ENCODE data around the gene PTPRE. TPM values are rescaled to one million over a fixed set of nuclear protein-coding genes. Genes with fewer than 3 reads are reported as not detected.

The PTPRE gene
- total RNA-seq, 1 donor from 2014 or later: 3.6 TPM

GRCh38 chr10:128054163-128054970, 147.5 kb downstream of the PTPRE start:
- no peak overlapping the region for H3K27ac Mint-ChIP-seq
- H3K9me3 Mint-ChIP-seq: no peaks in the 10 kb centered on the region
- H3K4me3 Mint-ChIP-seq: no peak overlapping the region
- H3K36me3 Mint-ChIP-seq: peaks cover 4% of the 10 kb centered on the region
- H3K27me3 Mint-ChIP-seq: no peaks in the 10 kb centered on the region
- no peak for DNase-seq (ENCODE audit: extremely low spot score, unreplicated experiment)
- H3K4me1 Mint-ChIP-seq (ENCODE audit: unreplicated experiment): peaks cover 7% of the 10 kb centered on the region
- TF ChIP-seq CTCF (conservative IDR thresholded peaks at IDR 0.05): no peak

- H3K4me3 Mint-ChIP-seq: no peak overlapping the region
- no peak for TF ChIP-seq CTCF (conservative IDR thresholded peaks at IDR 0.05)
- H3K36me3 Mint-ChIP-seq: peaks cover 4% of the 10 kb centered on the region
- no peak for DNase-seq (ENCODE audit: extremely low spot score, unreplicated experiment)
- H3K4me1 Mint-ChIP-seq (ENCODE audit: unreplicated experiment): peaks cover 7% of the 10 kb centered on the region
- H3K27me3 Mint-ChIP-seq: peaks cover 3% of the 10 kb centered on the region
- no peak overlapping the region for H3K27ac Mint-ChIP-seq
- H3K9me3 Mint-ChIP-seq: no peaks in the 10 kb centered on the region
Observed at GRCh38 chr10:128055061-128055868, 148.4 kb downstream of the PTPRE start.

GRCh38 chr10:128056303-128057050, 149.6 kb downstream of the PTPRE start:
- DNase-seq (ENCODE audit: extremely low spot score, unreplicated experiment): peak; percentile 59
- Mint-ChIP-seq H3K36me3 (peaks cover 4% of the 10 kb centered on the region), H3K27ac (no peak overlapping the region), H3K4me1 (ENCODE audit: unreplicated experiment) (no peaks in the 10 kb centered on the region), H3K27me3 (peaks cover 3% of the 10 kb centered on the region), H3K9me3 (no peaks in the 10 kb centered on the region), H3K4me3 (no peak overlapping the region)
- no peak for TF ChIP-seq CTCF (conservative IDR thresholded peaks at IDR 0.05)

DNA sequence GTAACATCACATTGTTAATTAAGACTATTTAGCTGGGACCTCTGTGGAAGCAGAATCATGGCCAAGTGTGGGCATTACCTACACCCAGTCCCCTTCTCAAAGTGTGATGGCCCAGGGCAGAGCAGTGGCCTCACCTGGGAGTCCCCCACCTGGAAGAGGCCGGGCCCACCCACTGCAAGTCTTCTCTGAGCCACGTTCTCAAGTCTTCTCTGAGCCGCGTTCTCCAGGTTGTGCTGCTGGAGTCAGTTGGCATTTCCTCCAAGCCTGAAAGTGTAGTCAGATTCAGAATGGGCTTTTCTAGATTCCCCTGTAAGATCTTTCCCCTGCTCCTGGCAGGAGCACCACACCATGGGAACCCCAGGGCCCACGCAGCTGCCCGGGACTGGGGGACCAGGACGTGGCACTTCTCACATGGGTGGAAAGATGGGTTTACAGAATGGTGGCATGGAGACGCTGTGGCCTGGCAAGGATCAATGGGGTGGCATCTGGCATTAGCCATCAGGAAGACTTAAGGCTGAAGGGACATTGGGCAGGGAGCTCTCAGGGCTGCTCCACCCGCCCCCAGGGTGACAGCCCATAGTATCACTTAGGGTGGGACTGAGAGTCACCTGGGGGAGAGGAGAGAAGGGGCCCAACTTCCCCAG, 151.3 kb downstream of the PTPRE start:
- H3K4me1 Mint-ChIP-seq (ENCODE audit: unreplicated experiment): peaks cover 10% of the 10 kb centered on the region
- no peaks in the 10 kb centered on the region for H3K9me3 Mint-ChIP-seq
- no peak for TF ChIP-seq CTCF (conservative IDR thresholded peaks at IDR 0.05)
- no peak overlapping the region for H3K4me3 Mint-ChIP-seq
- peaks cover 4% of the 10 kb centered on the region for H3K36me3 Mint-ChIP-seq
- no peak for DNase-seq (ENCODE audit: extremely low spot score, unreplicated experiment)
- H3K27me3 Mint-ChIP-seq: peaks cover 3% of the 10 kb centered on the region
- H3K27ac Mint-ChIP-seq: no peak overlapping the region

DNA sequence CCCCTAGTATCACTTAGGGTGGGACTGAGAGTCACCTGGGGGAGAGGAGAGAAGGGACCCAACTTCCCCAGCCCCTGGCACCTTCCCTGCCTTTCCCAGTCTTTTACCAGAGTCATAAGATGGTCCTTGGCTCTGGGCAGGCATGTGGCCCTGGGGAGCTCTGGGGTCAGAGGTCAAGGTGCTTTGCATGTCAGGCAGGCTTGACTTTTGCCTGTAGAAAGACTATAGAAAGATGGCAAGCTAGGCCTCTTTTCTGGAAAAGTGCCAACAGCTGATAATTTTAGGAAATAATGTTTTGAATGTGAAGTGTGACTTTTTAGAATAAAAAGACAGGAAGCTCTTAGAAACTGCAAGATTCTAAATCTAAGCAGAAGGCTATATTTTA, 151.8 kb downstream of the PTPRE start:
- no peak for DNase-seq (ENCODE audit: extremely low spot score, unreplicated experiment)
- Mint-ChIP-seq H3K27ac (no peak overlapping the region), H3K4me3 (no peak overlapping the region), H3K9me3 (no peaks in the 10 kb centered on the region), H3K4me1 (ENCODE audit: unreplicated experiment) (peaks cover 15% of the 10 kb centered on the region), H3K36me3 (peaks cover 4% of the 10 kb centered on the region), H3K27me3 (peaks cover 3% of the 10 kb centered on the region)
- no peak for TF ChIP-seq CTCF (conservative IDR thresholded peaks at IDR 0.05)

All from type B pancreatic cell (in vitro differentiated cells).